ENCODE results near the gene DTWD1.

- no peak for TF ChIP-seq CTCF (IDR thresholded peaks at IDR 0.05)
- TF ChIP-seq POLR2A (IDR thresholded peaks at IDR 0.05) = no peak
Measured at GRCh38 chr15:49621401-49621811, 558 bp downstream of the DTWD1 start.

Data from thyroid gland (tissue), 4 donors.